HCT116 (cell line): ENCODE data around the gene RALB. TPM values are rescaled to one million over a fixed set of nuclear protein-coding genes. Genes with fewer than 3 reads are reported as not detected.

Experiments
- ATAC-seq: fragments of 200-7000 bp; cut with Tn5 transposase; 2 replicates; pipeline ENCODE4 v1.9.1; 2020; ENCODE audit warnings: mild to moderate bottlenecking, moderate library complexity
- BruUV-seq: library from RNA; stranded (reverse); fragments of 400-500 nt; replicated peaks from 2 replicates; lab custom pipeline; 2021; lab: Mats Ljungman, UMichigan
- CTCF ChIA-PET: fragments of 300-600 bp; sonication (Branson Sonifier 250); formaldehyde crosslinking; loops from one replicate; lab custom pipeline; 2021; ENCODE audit warnings: antibody characterized with exemption; lab: Charles Lee
- POLR2A ChIA-PET: fragments of 300-600, 350-600 bp; sonication (Branson Sonifier 250); formaldehyde crosslinking; loops from one replicate; lab custom pipeline; 2021; ENCODE audit warnings: antibody characterized with exemption; lab: Charles Lee
- RAD21 ChIA-PET, 2 experiments: fragments of 300-600 bp; sonication (Branson Sonifier 250); formaldehyde crosslinking; loops; one replicate each; lab custom pipeline; 2023; ENCODE audit warnings: low total read pairs in 2 of 2; ENCODE audit not compliant: uncharacterized antibody in 2 of 2, unreplicated experiment in 2 of 2, low non-redundant PET in 1 of 2; lab: Charles Lee
- DNase-seq: peaks from one replicate; pipeline ENCODE4 v3.0.0-alpha.2; 2010; ENCODE audit warnings: low read depth, low spot score
- H2AFZ ChIP-seq: fragments of 200-600 bp; shearing (Covaris generic), sonication (generic); 2 replicates; pipeline ENCODE4 v1.6.1; 2017; ENCODE audit warnings: low read depth, mixed run types, mixed read lengths, antibody characterized with exemption, low read length; ENCODE audit not compliant: poor library complexity, severe bottlenecking
- H3K27ac ChIP-seq: 2 replicates; pipeline ENCODE4 v1.5.1; 2012; ENCODE audit warnings: low read depth, low read length
- H3K27me3 ChIP-seq: fragments of 200-600 bp; sonication (generic); 2 replicates; pipeline ENCODE4 v1.6.1; 2016; ENCODE audit warnings: mixed run types, low read length, mixed read lengths; ENCODE audit not compliant: insufficient read depth
- H3K36me3 ChIP-seq, 2 experiments: fragments of 200-500 bp in 1 of 2; fragments of 200-600 bp in 1 of 2; sonication (Bioruptor generic) in 1 of 2; sonication (generic) in 1 of 2; 2 replicates each; pipeline versions ENCODE4 v1.5.1 to v1.6.1; 2014 to 2016; ENCODE audit warnings: low read length in 2 of 2, inconsistent platforms in 1 of 2, mixed read lengths in 1 of 2, mixed run types in 1 of 2; ENCODE audit not compliant: insufficient read depth in 2 of 2, control insufficient read depth in 1 of 2
- H3K4me1 ChIP-seq, 2 experiments: fragments of 200-600 bp in 1 of 2; sonication (generic) in 1 of 2; 2 replicates each; pipeline versions ENCODE4 v1.5.1 to v1.6.1; 2012 to 2017; ENCODE audit warnings: low read length in 2 of 2, inconsistent platforms in 1 of 2, mild to moderate bottlenecking in 1 of 2, mixed read lengths in 1 of 2, mixed run types in 1 of 2, moderate library complexity in 1 of 2; ENCODE audit not compliant: insufficient read depth in 2 of 2, control insufficient read depth in 1 of 2
- H3K4me2 ChIP-seq: fragments of 200-600 bp; sonication (generic); 2 replicates; pipeline ENCODE4 v1.6.1; 2017; ENCODE audit warnings: mixed run types, low read length, mixed read lengths
- H3K4me3 ChIP-seq, 2 experiments: fragments of 200-600 bp in 1 of 2; sonication (generic) in 1 of 2; replicated peaks in 1 of 2; 2 replicates each; pipeline ENCODE4 v1.5.1; 2011 to 2016; ENCODE audit warnings: low read length in 2 of 2, control low read depth in 1 of 2, low read depth in 1 of 2, mild to moderate bottlenecking in 1 of 2, mixed read lengths in 1 of 2, mixed run types in 1 of 2
- H3K79me2 ChIP-seq: fragments of 200-600 bp; sonication (generic); 2 replicates; pipeline ENCODE4 v1.6.1; 2017; ENCODE audit warnings: mild to moderate bottlenecking, mixed run types, low read length, moderate library complexity, mixed read lengths; ENCODE audit not compliant: insufficient read depth
- H3K9ac ChIP-seq: fragments of 200-600 bp; sonication (generic); 2 replicates; pipeline ENCODE4 v1.6.1; 2016; ENCODE audit warnings: low read length, mixed read lengths
- H3K9me2 ChIP-seq: fragments of 200-600 bp; sonication (generic), shearing (Covaris generic); 2 replicates; pipeline ENCODE4 v1.6.1; 2017; ENCODE audit warnings: mixed run types, mild to moderate bottlenecking, moderate library complexity; ENCODE audit not compliant: insufficient read depth
- H3K9me3 ChIP-seq, 2 experiments: fragments of 200-500 bp in 1 of 2; fragments of 200-600 bp in 1 of 2; sonication (Bioruptor generic) in 1 of 2; sonication (generic) in 1 of 2; 2 replicates each; pipeline ENCODE4 v1.6.1; 2014 to 2017; ENCODE audit warnings: low read length in 2 of 2, mixed read lengths in 2 of 2, inconsistent platforms in 1 of 2, low read depth in 1 of 2, mild to moderate bottlenecking in 1 of 2, mixed run types in 1 of 2, moderate library complexity in 1 of 2; ENCODE audit not compliant: control insufficient read depth in 1 of 2, insufficient read depth in 1 of 2
- H4K20me1 ChIP-seq: fragments of 200-600 bp; sonication (generic), shearing (Covaris generic); 2 replicates; pipeline ENCODE4 v1.6.1; 2017; ENCODE audit warnings: mixed run types, mild to moderate bottlenecking, moderate library complexity; ENCODE audit not compliant: insufficient read depth
- CBX3 ChIP-seq: IDR thresholded peaks from 2 replicates; pipeline ENCODE4 v1.6.1; 2012; ENCODE audit warnings: low read depth
- EGR1 ChIP-seq: IDR thresholded peaks from 2 replicates; pipeline ENCODE4 v1.6.1; 2012; ENCODE audit warnings: low read depth
- ELF1 ChIP-seq: IDR thresholded peaks from 2 replicates; pipeline ENCODE4 v1.6.1; 2012; ENCODE audit warnings: low read depth, borderline replicate concordance
- EZH2 ChIP-seq: fragments of 200-600 bp; sonication (generic); IDR thresholded peaks from 2 replicates; pipeline ENCODE4 v1.6.1; 2017; ENCODE audit warnings: antibody characterized with exemption, mixed run types
- EZH2phosphoT487 ChIP-seq: fragments of 200-600 bp; IDR thresholded peaks from 2 replicates; pipeline ENCODE4 v1.6.1; 2018; ENCODE audit warnings: antibody characterized with exemption, borderline replicate concordance
- FOSL1 ChIP-seq: IDR thresholded peaks from 2 replicates; pipeline ENCODE4 v1.6.1; 2012; ENCODE audit warnings: low read depth
- JUND ChIP-seq: IDR thresholded peaks from 2 replicates; pipeline ENCODE4 v1.6.1; 2012
- POLR2A ChIP-seq: IDR thresholded peaks from 2 replicates; pipeline ENCODE4 v1.7.0; 2011; ENCODE audit warnings: borderline replicate concordance; ENCODE audit not compliant: insufficient read depth, insufficient read length; ENCODE audit errors: extremely low read depth
- RAD21 ChIP-seq: IDR thresholded peaks from 2 replicates; pipeline ENCODE4 v1.6.1; 2012; ENCODE audit warnings: low read depth, mild to moderate bottlenecking
- SIN3A ChIP-seq: IDR thresholded peaks from 2 replicates; pipeline ENCODE4 v1.6.1; 2012; ENCODE audit warnings: low read depth
- SP1 ChIP-seq: IDR thresholded peaks from 2 replicates; pipeline ENCODE4 v1.6.1; 2012; ENCODE audit warnings: low read depth
- SRF ChIP-seq: IDR thresholded peaks from 2 replicates; pipeline ENCODE4 v1.6.1; 2012; ENCODE audit warnings: low read depth
- TCF7L2 ChIP-seq: IDR thresholded peaks from 2 replicates; pipeline ENCODE4 v1.7.0; 2011; ENCODE audit warnings: borderline replicate concordance, inconsistent platforms; ENCODE audit not compliant: insufficient read depth, insufficient read length; ENCODE audit errors: extremely low read depth
- YY1 ChIP-seq: IDR thresholded peaks from 2 replicates; pipeline ENCODE4 v1.6.1; 2011; ENCODE audit warnings: low read length, low read depth, moderate library complexity, mild to moderate bottlenecking; ENCODE audit not compliant: insufficient replicate concordance; ENCODE audit errors: extremely low read depth
- ZFX ChIP-seq: fragments of 450-650 bp; IDR thresholded peaks from 2 replicates; pipeline ENCODE4 v1.6.1; 2017
- ZNF274 ChIP-seq: fragments of 200-500 bp; sonication (Bioruptor generic); IDR thresholded peaks from 2 replicates; pipeline ENCODE4 v1.6.1; 2014; ENCODE audit warnings: mild to moderate bottlenecking, low read depth, low read length, inconsistent platforms
- intact Hi-C: fragments of 100-400 bp; cut with micrococcal nuclease; formaldehyde crosslinking; loops from 2 replicates; pipeline ENCODE4 v1.10.0; 2022
- total RNA-seq: library from RNA; stranded (reverse); gene quantifications from one replicate; pipeline ENCODE4 v1.2.1, GENCODE V29; 2021; ENCODE audit not compliant: unreplicated experiment
- TF ChIP-seq, protein P1 (sequence below): IDR thresholded peaks from 2 replicates; pipeline ENCODE4 v1.6.1; 2012
- TF ChIP-seq, protein P2 (sequence below): IDR thresholded peaks from 2 replicates; pipeline ENCODE4 v1.6.1; 2011; ENCODE audit warnings: mild to moderate bottlenecking, low read length, moderate library complexity; ENCODE audit not compliant: insufficient replicate concordance; ENCODE audit errors: extremely low read depth

Gene RALB
- total RNA-seq, 1 experiment from 2014 or later: 42.8 TPM

DNA sequence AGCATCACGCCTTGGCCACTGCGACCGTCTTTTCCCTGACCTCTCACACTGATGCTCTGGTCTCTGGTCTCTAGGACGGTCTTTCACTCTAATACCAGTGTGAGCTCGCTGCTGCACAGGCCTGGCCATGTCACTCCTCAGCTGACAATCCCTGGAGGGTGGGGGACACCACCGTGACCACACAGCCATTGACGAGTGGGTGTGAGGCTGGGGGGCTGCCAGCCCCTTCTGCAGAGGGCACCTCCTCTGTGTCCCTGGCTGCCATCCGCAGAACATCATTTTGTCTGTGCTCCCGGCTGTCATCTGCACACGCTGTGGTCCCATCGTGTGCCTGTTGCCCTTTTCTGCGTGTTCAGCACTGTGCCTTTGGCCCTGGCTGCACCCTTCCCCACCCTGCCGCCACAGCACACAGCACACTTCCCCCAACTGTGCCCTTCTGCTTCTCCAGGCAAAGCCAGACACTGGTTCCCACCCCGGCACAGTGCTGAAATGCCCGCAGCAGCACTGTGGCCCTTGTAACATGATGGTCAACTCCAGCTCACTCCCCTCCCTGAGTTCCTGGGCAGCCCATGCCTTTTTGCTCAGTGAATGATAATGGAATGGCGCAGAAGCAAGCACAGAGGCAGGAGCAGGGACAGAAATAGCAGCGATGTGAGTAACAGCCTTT, 62.8 kb downstream of the RALB start:
- ChIA-PET RAD21 (no interaction called here), CTCF (no interaction called here), POLR2A (no interaction called here)
- H4K20me1 ChIP-seq: no peaks in the 10 kb centered on the region
- H3K4me2 ChIP-seq: no peak overlapping the region
- no peaks in the 10 kb centered on the region for H3K27me3 ChIP-seq
- ATAC-seq: no peak
- no peaks in the 10 kb centered on the region for H3K9me2 ChIP-seq
- no TSS peak for BruUV-seq
- H3K79me2 ChIP-seq: no peaks in the 10 kb centered on the region
- H3K4me1 ChIP-seq: peaks cover 2 to 19% of the 10 kb centered on the region in 2 experiments; a peak in 3 of 4 replicates
- no peaks in the 10 kb centered on the region for H3K36me3 ChIP-seq
- TF ChIP-seq, protein P1, sequence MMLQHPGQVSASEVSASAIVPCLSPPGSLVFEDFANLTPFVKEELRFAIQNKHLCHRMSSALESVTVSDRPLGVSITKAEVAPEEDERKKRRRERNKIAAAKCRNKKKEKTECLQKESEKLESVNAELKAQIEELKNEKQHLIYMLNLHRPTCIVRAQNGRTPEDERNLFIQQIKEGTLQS: no peak
- TF ChIP-seq YY1 (no peak), RAD21 (no peak), ZNF274 (no peak), TCF7L2 (no peak), SRF (no peak), JUND (no peak), CBX3 (no peak), ZFX (no peak), EZH2 (no peak), EGR1 (no peak), SP1 (no peak), ELF1 (no peak), SIN3A (no peak), POLR2A (no peak), FOSL1 (no peak), EZH2phosphoT487 (no peak)
- TF ChIP-seq, protein P2, sequence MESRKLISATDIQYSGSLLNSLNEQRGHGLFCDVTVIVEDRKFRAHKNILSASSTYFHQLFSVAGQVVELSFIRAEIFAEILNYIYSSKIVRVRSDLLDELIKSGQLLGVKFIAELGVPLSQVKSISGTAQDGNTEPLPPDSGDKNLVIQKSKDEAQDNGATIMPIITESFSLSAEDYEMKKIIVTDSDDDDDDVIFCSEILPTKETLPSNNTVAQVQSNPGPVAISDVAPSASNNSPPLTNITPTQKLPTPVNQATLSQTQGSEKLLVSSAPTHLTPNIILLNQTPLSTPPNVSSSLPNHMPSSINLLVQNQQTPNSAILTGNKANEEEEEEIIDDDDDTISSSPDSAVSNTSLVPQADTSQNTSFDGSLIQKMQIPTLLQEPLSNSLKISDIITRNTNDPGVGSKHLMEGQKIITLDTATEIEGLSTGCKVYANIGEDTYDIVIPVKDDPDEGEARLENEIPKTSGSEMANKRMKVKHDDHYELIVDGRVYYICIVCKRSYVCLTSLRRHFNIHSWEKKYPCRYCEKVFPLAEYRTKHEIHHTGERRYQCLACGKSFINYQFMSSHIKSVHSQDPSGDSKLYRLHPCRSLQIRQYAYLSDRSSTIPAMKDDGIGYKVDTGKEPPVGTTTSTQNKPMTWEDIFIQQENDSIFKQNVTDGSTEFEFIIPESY: no peak
- no peak overlapping the region for H3K27ac ChIP-seq
- intact Hi-C loops: no loop called here
- H3K9me3 ChIP-seq: no peaks in the 10 kb centered on the region
- no peak overlapping the region for H2AFZ ChIP-seq
- DNase-seq: no peak
- no peak overlapping the region for H3K9ac ChIP-seq
- no peak overlapping the region for H3K4me3 ChIP-seq
